ENCODE data around the gene UBASH3A. TPM values are rescaled to one million over a fixed set of nuclear protein-coding genes. Genes with fewer than 3 reads are reported as not detected.

The UBASH3A gene
- total RNA-seq, 1 donor from 2014 or later, result 6.4 TPM

- intact Hi-C loops (cut with DNase I), result no loop called here
Observed at GRCh38 chr21:42411197-42411869, 7.6 kb downstream of the UBASH3A start.

DNA sequence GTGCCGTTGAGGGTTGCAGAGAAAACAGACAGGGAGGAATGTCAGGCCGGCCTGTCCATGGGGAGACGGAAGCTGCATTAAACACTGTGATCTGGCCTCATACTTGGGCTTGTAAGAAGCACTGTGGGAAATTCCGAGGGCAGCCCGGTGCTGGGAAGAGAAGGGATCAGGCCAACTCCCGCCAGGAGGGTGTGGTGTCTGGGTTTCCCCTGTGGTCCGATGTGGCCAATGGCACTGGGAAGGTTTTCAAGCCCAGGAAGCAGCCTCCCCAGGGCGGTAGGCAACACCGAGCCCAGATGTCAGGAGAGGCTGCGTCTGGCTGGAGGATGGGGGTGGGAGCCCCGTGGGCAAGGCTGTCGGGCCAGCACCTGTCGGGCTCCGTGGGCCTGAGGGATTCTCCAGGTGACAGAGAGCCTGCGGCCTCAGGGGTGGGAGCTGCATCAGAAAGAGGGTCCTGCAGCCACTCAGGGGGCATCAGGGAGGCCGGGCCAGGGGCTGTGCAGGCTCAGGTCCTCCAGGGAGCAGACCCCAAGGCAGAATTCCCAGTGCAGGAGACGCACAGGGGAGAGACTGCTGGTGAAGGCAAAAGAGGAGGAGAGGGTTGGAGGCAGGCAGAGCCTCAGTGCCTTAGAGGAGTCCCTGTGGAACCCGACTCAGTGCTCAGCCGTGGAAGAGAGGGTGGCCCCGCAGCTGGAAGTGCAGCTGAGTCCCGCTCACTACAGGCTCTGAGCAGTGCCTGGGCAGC lies 8.4 kb downstream of the UBASH3A start:
- Histone ChIP-seq H3K36me3 (no peaks in the 10 kb centered on the region), H3K9me3 (no peaks in the 10 kb centered on the region), H3K27ac (no peak overlapping the region), H3K4me1 (no peaks in the 10 kb centered on the region), H3K4me3 (no peak overlapping the region), H3K27me3 (no peaks in the 10 kb centered on the region)
- DNase-seq (ENCODE audit: extremely low spot score in 2 of 2), result no peak
- intact Hi-C loops (cut with DNase I), result no loop called here
- TF ChIP-seq, protein P1, sequence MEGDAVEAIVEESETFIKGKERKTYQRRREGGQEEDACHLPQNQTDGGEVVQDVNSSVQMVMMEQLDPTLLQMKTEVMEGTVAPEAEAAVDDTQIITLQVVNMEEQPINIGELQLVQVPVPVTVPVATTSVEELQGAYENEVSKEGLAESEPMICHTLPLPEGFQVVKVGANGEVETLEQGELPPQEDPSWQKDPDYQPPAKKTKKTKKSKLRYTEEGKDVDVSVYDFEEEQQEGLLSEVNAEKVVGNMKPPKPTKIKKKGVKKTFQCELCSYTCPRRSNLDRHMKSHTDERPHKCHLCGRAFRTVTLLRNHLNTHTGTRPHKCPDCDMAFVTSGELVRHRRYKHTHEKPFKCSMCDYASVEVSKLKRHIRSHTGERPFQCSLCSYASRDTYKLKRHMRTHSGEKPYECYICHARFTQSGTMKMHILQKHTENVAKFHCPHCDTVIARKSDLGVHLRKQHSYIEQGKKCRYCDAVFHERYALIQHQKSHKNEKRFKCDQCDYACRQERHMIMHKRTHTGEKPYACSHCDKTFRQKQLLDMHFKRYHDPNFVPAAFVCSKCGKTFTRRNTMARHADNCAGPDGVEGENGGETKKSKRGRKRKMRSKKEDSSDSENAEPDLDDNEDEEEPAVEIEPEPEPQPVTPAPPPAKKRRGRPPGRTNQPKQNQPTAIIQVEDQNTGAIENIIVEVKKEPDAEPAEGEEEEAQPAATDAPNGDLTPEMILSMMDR (IDR thresholded peaks at IDR 0.05), result no peak

More at GRCh38 chr21:42411197-42411869, 7.6 kb downstream of the UBASH3A start:
- Histone ChIP-seq H3K4me1 (no peaks in the 10 kb centered on the region), H3K36me3 (no peaks in the 10 kb centered on the region), H3K9me3 (no peaks in the 10 kb centered on the region), H3K27me3 (no peaks in the 10 kb centered on the region), H3K27ac (no peak overlapping the region), H3K4me3 (no peak overlapping the region)
- no peak for DNase-seq (ENCODE audit: extremely low spot score in 2 of 2)
- TF ChIP-seq POLR2AphosphoS5 (IDR thresholded peaks at IDR 0.05; ENCODE audit: insufficient read depth in 1 of 2, low read depth in 1 of 2), result no peak
- TF ChIP-seq, protein P1 (IDR thresholded peaks at IDR 0.05), result no peak
- TF ChIP-seq POLR2A (IDR thresholded peaks at IDR 0.05), result no peak

DNA sequence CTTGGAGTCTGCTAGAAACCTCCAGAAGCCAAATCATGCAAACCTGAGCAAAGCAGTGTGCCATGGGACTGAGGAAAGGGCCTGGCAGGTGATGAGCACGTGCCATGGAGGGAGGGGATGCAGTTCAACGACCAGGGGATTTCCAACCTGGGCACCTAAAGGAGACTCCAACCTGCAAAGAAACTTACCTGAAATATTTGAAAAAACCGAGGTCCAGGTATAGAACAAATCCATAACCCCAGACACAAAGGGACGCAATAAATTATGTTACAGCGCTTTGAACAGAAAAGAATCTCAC lies 8.9 kb downstream of the UBASH3A start:
- Histone ChIP-seq H3K4me3 (no peak overlapping the region), H3K4me1 (no peaks in the 10 kb centered on the region), H3K27me3 (no peaks in the 10 kb centered on the region), H3K9me3 (no peaks in the 10 kb centered on the region), H3K27ac (no peak overlapping the region), H3K36me3 (no peaks in the 10 kb centered on the region)
- TF ChIP-seq POLR2A (IDR thresholded peaks at IDR 0.05), result no peak
- TF ChIP-seq, protein P1 (IDR thresholded peaks at IDR 0.05), result no peak
- TF ChIP-seq POLR2AphosphoS5 (IDR thresholded peaks at IDR 0.05; ENCODE audit: insufficient read depth in 1 of 2, low read depth in 1 of 2), result no peak
- intact Hi-C loops (cut with DNase I), result no loop called here
- no peak for DNase-seq (ENCODE audit: extremely low spot score in 2 of 2)

DNA sequence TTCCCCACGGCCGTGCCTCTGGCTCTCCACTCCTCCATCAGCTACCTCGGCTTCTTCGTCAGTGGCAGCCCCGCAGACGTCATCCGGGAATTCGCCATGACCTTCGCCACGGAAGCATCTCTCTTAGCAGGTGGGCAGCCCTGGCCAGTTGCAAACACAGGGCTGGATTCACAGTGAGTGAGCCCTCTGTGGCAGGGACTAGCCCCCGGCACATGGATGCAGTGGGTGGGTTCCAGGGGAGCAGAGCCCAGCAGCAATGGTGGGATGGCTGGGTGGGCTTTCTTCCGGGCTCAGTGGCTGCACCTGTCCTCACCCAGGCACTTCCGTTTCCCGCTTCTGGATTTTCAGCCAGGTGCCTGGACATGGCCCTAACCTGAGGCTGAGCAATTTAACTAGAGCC lies 9.4 kb downstream of the UBASH3A start:
- no peak for DNase-seq (ENCODE audit: extremely low spot score in 2 of 2)
- intact Hi-C loops (cut with DNase I), result no loop called here
- TF ChIP-seq, protein P1 (IDR thresholded peaks at IDR 0.05), result no peak
- TF ChIP-seq POLR2AphosphoS5 (IDR thresholded peaks at IDR 0.05; ENCODE audit: insufficient read depth in 1 of 2, low read depth in 1 of 2), result no peak
- TF ChIP-seq POLR2A (IDR thresholded peaks at IDR 0.05), result no peak
- Histone ChIP-seq H3K4me3 (no peak overlapping the region), H3K27me3 (no peaks in the 10 kb centered on the region), H3K27ac (no peak overlapping the region), H3K4me1 (no peaks in the 10 kb centered on the region), H3K9me3 (no peaks in the 10 kb centered on the region), H3K36me3 (no peaks in the 10 kb centered on the region)

DNA sequence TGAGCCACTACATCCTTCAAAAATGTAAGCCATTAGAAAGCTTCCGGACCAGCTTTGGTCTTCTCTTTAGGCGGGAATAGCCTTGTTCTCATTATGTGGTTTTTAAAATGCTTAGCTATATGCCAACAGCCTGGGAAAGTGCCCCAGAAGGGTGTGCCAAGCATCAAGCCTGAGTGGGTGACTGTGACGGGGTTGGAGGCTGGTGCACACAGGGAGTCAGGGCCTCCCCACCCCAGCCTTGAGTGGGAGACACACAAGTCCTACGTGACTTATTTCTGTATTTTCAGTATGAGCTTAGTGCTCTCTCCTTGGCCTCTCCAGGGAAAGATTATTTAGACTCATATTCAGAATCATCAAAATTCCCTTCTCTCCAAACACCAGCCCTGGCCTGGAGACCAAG lies 9.8 kb downstream of the UBASH3A start:
- no peaks in the 10 kb centered on the region for H3K4me1 ChIP-seq
- no peak for DNase-seq (ENCODE audit: extremely low spot score in 2 of 2)
- intact Hi-C loops (cut with DNase I), result no loop called here
- TF ChIP-seq POLR2AphosphoS5 (IDR thresholded peaks at IDR 0.05; ENCODE audit: insufficient read depth in 1 of 2, low read depth in 1 of 2), result no peak
- no peak for TF ChIP-seq POLR2A (IDR thresholded peaks at IDR 0.05)
- TF ChIP-seq, protein P1 (IDR thresholded peaks at IDR 0.05), result no peak
- no peak overlapping the region for H3K27ac ChIP-seq
- H3K4me3 ChIP-seq, result no peak overlapping the region
- no peaks in the 10 kb centered on the region for H3K36me3 ChIP-seq
- no peaks in the 10 kb centered on the region for H3K9me3 ChIP-seq
- no peaks in the 10 kb centered on the region for H3K27me3 ChIP-seq
